Lung (tissue), 12 donors: Measurements from ENCODE around the gene SAC3D1. TPM values are rescaled to one million over a fixed set of nuclear protein-coding genes. Genes with fewer than 3 reads are reported as not detected.

ENCODE experiments used
- ATAC-seq: fragments of 200-7000 bp; cut with Tn5 transposase; one replicate; pipeline ENCODE4 v1.9.1; 2020; ENCODE audit warnings: moderate number of reproducible peaks; ENCODE audit not compliant: insufficient read depth, low FRiP score
- DNase-seq, 3 donors: peaks; one replicate each; pipeline ENCODE4 v3.0.0-alpha.2; 2013 to 2017
- H3K27ac ChIP-seq, 2 donors: one replicate each; pipeline ENCODE4 v1.5.1; 2013; ENCODE audit warnings: mild to moderate bottlenecking in 2 of 2, moderate library complexity in 2 of 2, control low read depth in 1 of 2, inconsistent platforms in 1 of 2, low read depth in 1 of 2, low read length in 1 of 2
- H3K27me3 ChIP-seq, 3 donors: one replicate each; pipeline ENCODE4 v1.5.1; 2013; ENCODE audit warnings: low read length in 2 of 3; ENCODE audit not compliant: control insufficient read depth in 3 of 3, insufficient read depth in 3 of 3
- H3K36me3 ChIP-seq, 4 donors: one replicate each; pipeline ENCODE4 v1.5.1; 2013; ENCODE audit warnings: low read length in 4 of 4, mild to moderate bottlenecking in 1 of 4, moderate library complexity in 1 of 4; ENCODE audit not compliant: control insufficient read depth in 4 of 4, insufficient read depth in 4 of 4
- H3K4me1 ChIP-seq, 5 donors: one replicate each; pipeline ENCODE4 v1.5.1; 2013; ENCODE audit warnings: low read length in 5 of 5, mild to moderate bottlenecking in 2 of 5, moderate library complexity in 1 of 5; ENCODE audit not compliant: control insufficient read depth in 5 of 5, insufficient read depth in 5 of 5
- H3K4me3 ChIP-seq: one replicate; pipeline ENCODE4 v1.5.1; 2013; ENCODE audit warnings: mild to moderate bottlenecking, control low read depth, moderate library complexity
- H3K9ac ChIP-seq, 2 donors: one replicate each; pipeline ENCODE4 v1.5.1; 2013; ENCODE audit warnings: low read length in 2 of 2, control low read depth in 1 of 2; ENCODE audit not compliant: insufficient read depth in 1 of 2
- H3K9me3 ChIP-seq, 4 donors: one replicate each; pipeline ENCODE4 v1.5.1; 2013; ENCODE audit warnings: low read length in 3 of 4, mild to moderate bottlenecking in 1 of 4, moderate library complexity in 1 of 4; ENCODE audit not compliant: control insufficient read depth in 4 of 4, insufficient read depth in 3 of 4
- CTCF ChIP-seq: IDR thresholded peaks from 2 replicates; pipeline ENCODE4 v1.5.1; 2012; ENCODE audit warnings: mild to moderate bottlenecking; ENCODE audit errors: control extremely low read depth, extremely low read depth
- WGBS, 2 donors: extraction: QIAGEN DNeasy Blood & Tissue Kit; methylation state at CpG; one replicate each; pipeline ENCODE4 v1.1.7; 2013; 5-methylcytosine and 5-hydroxymethylcytosine counted together
- polyA plus RNA-seq, 2 donors: library from polyadenylated mRNA; stranded (reverse); fragments of 200-250 nt; gene quantifications; one replicate each; pipeline ENCODE4 v1.2.1, GENCODE V29; 2013
- total RNA-seq, 2 donors: library from RNA; depleted of rRNA in 1 of 2; stranded (reverse); fragments of >200 nt in 1 of 2; gene quantifications; one replicate each; pipeline ENCODE4 v1.2.1, GENCODE V29; 2014 to 2021
- donor health status: control.
- donor health status: control.
- donor health status: Bipolar disorder and iron deficiency.
- donor health status: healthy.
- donor health status: DM: yes; HTN: yes; CAD: no.

The SAC3D1 gene
- total and polyA plus RNA-seq, 4 donors, result 5.1 to 17.6 (median 14.3) TPM

DNA sequence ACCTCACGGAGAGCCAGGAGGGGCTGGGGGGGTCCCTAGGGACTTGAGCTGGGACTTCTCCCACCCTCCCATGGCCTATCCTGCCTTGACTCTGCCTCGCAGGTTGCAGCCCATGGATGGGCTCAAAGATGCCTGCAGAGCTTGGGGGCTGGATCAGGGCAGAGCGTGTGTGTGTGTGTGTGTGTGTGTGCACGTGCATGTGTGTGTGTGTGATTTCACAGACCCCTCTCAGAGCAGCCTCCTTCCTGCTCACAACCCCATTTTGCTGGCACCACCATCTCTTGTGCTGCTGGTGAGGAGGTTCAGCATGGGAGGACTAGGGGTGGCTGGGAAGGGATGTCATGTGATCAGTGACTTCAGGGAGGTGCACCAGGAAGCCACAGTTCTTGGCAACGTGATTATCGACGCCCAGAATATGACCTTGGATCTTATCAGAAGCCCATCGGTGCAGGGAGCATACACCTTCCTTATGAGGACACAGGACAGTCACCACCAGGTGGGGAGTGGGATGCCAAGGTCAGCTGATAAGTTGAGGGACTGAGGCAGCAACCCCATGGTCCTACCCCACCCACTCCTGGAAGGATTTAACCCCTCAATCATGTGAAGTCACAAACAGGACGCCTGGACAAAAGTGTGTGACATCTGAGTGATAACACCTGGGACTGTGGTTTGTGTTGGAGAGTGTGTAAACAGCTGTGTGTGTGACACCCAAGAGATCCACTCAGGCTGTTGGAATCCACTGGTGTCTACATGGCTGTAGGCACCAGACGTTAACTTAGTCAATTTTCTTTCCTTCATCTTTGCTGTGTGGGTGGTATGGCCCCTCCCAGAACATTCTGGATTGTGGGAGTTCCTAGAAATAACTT, 19.2 kb downstream of the SAC3D1 start:
- Histone ChIP-seq H3K9me3 (no peaks in the 10 kb centered on the region), H3K36me3 (no peaks in the 10 kb centered on the region), H3K4me3 (no peak overlapping the region), H3K9ac (no peak overlapping the region), H3K4me1 (no peaks in the 10 kb centered on the region), H3K27me3 (no peaks in the 10 kb centered on the region), H3K27ac (no peak overlapping the region)
- ATAC-seq, result no peak
- no peak for TF ChIP-seq CTCF
- 51 to 65% methylated on average over 10 of the region's 10 CpGs for WGBS, 2 donors
- no peak for DNase-seq

DNA sequence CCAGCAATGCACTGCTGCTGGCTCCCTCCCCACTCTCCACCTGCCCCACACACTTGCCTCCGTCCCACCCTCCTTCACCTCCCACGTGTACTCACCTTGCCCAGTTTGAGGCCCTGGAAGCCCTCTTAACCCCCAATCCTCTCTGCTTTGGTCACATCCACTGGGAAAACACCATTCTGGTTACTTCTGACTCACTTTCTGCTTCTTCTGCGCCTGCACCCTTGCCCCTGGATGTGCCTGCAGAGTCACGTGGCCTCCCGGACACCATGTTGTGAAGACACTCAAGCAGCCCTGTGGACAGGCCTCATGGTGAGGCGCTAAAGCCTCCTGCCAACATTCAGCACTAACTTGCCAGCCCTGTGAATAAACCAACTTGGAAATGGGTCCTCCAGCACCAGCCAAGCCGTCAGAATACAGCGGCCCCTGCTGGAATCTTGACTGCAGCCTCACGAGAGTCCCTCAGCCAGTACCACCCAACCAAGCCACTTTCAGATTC, 20.0 kb downstream of the SAC3D1 start:
- Histone ChIP-seq H3K36me3 (no peaks in the 10 kb centered on the region), H3K27ac (no peak overlapping the region), H3K4me3 (no peak overlapping the region), H3K9ac (no peak overlapping the region), H3K4me1 (no peaks in the 10 kb centered on the region), H3K9me3 (no peaks in the 10 kb centered on the region), H3K27me3 (no peaks in the 10 kb centered on the region)
- ATAC-seq (no peak), DNase-seq (no peak)
- WGBS, 2 donors, result 69 to 78% methylated on average over 9 of the region's 9 CpGs
- TF ChIP-seq CTCF, result no peak

DNA sequence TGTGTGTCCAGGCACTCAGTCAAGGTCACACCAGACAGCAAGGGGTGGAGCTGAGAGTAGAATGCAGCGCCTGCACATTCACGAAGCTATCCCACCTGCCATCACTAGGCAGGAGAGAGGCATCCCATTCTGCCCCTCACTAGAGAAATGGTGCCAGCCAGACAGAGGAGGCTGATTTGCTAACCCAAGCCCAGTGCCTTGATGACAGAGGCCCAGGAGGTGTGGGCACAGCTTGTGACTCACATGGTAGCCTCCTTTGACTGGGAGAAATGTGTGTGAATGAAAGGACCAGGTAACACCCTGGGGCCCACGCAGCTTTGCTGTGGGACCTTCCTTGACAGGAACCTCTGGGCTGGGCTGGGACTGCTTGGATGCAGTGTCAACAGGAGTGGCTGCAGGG, 22.5 kb downstream of the SAC3D1 start:
- 71 to 94% methylated on average over 3 of the region's 3 CpGs for WGBS, 2 donors
- ATAC-seq, result no peak

More for the DNA sequence above, 22.5 kb downstream of the SAC3D1 start:
- Histone ChIP-seq H3K36me3 (no peaks in the 10 kb centered on the region), H3K4me1 (no peaks in the 10 kb centered on the region), H3K27ac (no peak overlapping the region), H3K9me3 (no peaks in the 10 kb centered on the region), H3K9ac (no peak overlapping the region), H3K4me3 (no peak overlapping the region), H3K27me3 (no peaks in the 10 kb centered on the region)
- no peak for TF ChIP-seq CTCF
- DNase-seq, result no peak
